CD4-positive, alpha-beta memory T cell (primary cell): ENCODE results near the gene PADI1. TPM values are rescaled to one million over a fixed set of nuclear protein-coding genes. Genes with fewer than 3 reads are reported as not detected.

Experiments used
- CTCF ChIA-PET: fragments of 350-600 bp; sonication (Branson Sonifier 250); formaldehyde crosslinking; loops from one replicate; lab custom pipeline; 2021; ENCODE audit warnings: inconsistent platforms; ENCODE audit not compliant: partially characterized antibody; lab: Charles Lee
- POLR2A ChIA-PET: fragments of 350-600 bp; sonication (Branson Sonifier 250); formaldehyde crosslinking; loops from one replicate; lab custom pipeline; 2021; ENCODE audit not compliant: partially characterized antibody; lab: Charles Lee
- DNase-seq, 5 donors: peaks; one replicate each; pipeline versions ENCODE4 v3.0.0 to v3.0.0-alpha.2; 2020 to 2022; ENCODE audit warnings: mixed read lengths in 1 of 5
- H3K27ac ChIP-seq: one replicate; pipeline ENCODE4 v1.7.0; 2013; ENCODE audit warnings: low read depth, low read length
- H3K27me3 ChIP-seq: 2 replicates; pipeline ENCODE4 v1.7.0; 2013; ENCODE audit warnings: mild to moderate bottlenecking, low read length, moderate library complexity; ENCODE audit not compliant: insufficient read depth
- H3K36me3 ChIP-seq: 2 replicates; pipeline ENCODE4 v1.7.0; 2013; ENCODE audit warnings: mild to moderate bottlenecking, low read length, moderate library complexity; ENCODE audit not compliant: insufficient read depth
- H3K4me1 ChIP-seq: 2 replicates; pipeline ENCODE4 v1.7.0; 2013; ENCODE audit warnings: mild to moderate bottlenecking, low read length, moderate library complexity; ENCODE audit not compliant: insufficient read depth
- H3K4me3 ChIP-seq, 2 donors: one replicate each; pipeline ENCODE4 v1.7.0; 2013; ENCODE audit warnings: low read length in 2 of 2, mild to moderate bottlenecking in 1 of 2
- H3K9me3 ChIP-seq, 2 donors: one replicate each; pipeline ENCODE4 v1.7.0; 2013; ENCODE audit warnings: low read length in 2 of 2, control low read depth in 1 of 2; ENCODE audit not compliant: control insufficient read depth in 1 of 2
- H3K27ac Mint-ChIP-seq, 7 donors: one replicate each; pipeline ENCODE4 v1.8.0; 2020 to 2021; ENCODE audit warnings: mixed read lengths in 7 of 7, mild to moderate bottlenecking in 6 of 7, inconsistent platforms in 3 of 7, moderate library complexity in 3 of 7
- H3K27me3 Mint-ChIP-seq, 2 donors: one replicate each; pipeline ENCODE4 v1.8.0; 2020 to 2021; ENCODE audit warnings: mixed read lengths in 2 of 2
- H3K36me3 Mint-ChIP-seq, 2 donors: one replicate each; pipeline ENCODE4 v1.8.0; 2020 to 2021; ENCODE audit warnings: mixed read lengths in 2 of 2, inconsistent platforms in 1 of 2, mild to moderate bottlenecking in 1 of 2
- H3K4me1 Mint-ChIP-seq, 4 donors: one replicate each; pipeline ENCODE4 v1.8.0; 2020 to 2021; ENCODE audit warnings: mixed read lengths in 4 of 4, mild to moderate bottlenecking in 1 of 4
- H3K4me3 Mint-ChIP-seq, 8 donors: one replicate each; pipeline ENCODE4 v1.8.0; 2020 to 2021; ENCODE audit warnings: mixed read lengths in 8 of 8, mild to moderate bottlenecking in 7 of 8, moderate library complexity in 6 of 8, inconsistent platforms in 3 of 8
- H3K9me3 Mint-ChIP-seq, 8 donors: one replicate each; pipeline ENCODE4 v1.8.0; 2020 to 2021; ENCODE audit warnings: mixed read lengths in 8 of 8, mild to moderate bottlenecking in 5 of 8, inconsistent platforms in 3 of 8, moderate library complexity in 1 of 8
- intact Hi-C: fragments of 100-400 bp; cut with micrococcal nuclease; formaldehyde crosslinking; loops from one replicate; pipeline ENCODE4 v1.15.1; 2023
- polyA plus RNA-seq, 2 donors: library from polyadenylated mRNA; unstranded; fragments of 300-500 nt; fragmentation: Illumina TruSeq; gene quantifications; one replicate each; pipeline ENCODE4 v1.2.3, GENCODE V29; 2021
- total RNA-seq, 2 experiments: library from RNA; stranded (reverse); gene quantifications; one replicate each; pipeline ENCODE4 v1.2.3, GENCODE V29; 2021

Gene PADI1
- total and polyA plus RNA-seq, 4 experiments from 2014 or later: not detected

DNA sequence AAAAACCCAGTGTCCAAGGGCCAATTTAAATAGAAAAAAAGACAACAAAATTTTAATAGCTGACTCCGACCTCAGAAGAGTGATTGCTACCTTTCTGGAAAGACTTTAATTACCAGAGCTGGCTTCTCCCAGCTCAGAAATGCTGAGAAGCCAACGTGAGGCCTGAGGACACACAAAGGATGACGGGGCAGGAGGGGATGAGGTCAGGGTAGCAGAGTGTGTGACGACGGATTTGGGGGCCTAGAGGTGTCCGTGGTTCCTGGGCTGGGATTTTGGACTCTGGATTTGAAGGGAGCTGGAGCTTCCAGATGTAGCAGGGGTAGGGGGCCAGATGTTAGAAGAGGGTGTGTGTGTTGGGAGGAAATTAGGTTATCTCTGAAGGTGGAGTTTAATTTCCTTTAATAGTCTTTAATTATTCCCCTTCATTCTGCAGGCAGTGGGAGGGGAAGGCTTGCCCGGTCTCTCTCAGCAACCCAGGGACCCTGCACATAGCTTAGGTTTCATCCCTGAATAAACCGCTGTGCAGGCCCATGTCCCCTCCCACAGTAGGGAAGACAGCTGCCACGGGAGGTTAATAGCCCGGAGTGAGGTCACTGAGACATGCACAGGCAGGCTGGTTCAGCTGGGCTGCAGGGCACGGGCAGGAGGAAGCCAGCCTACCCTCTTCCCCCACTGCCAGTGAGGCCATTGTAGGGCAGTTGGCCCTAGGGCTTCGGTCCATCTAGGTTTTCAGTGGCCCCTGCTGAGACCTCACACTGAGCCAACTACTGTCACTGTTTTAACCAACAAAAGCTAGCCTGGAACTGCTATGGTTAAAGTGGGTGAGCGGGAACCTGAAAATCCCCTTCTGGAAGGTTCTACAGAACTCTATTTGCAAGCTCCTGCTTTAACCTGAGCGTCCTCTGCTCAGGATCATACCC, 40.2 kb downstream of the PADI1 start:
- no peak overlapping the region for H3K4me3 Mint-ChIP-seq
- Histone ChIP-seq H3K4me1 (no peaks in the 10 kb centered on the region), H3K27ac (no peak overlapping the region), H3K36me3 (no peaks in the 10 kb centered on the region), H3K27me3 (no peaks in the 10 kb centered on the region), H3K4me3 (no peak overlapping the region), H3K9me3 (no peaks in the 10 kb centered on the region)
- no peak overlapping the region for H3K27ac Mint-ChIP-seq
- H3K4me1 Mint-ChIP-seq: no peaks in the 10 kb centered on the region
- H3K36me3 Mint-ChIP-seq: no peaks in the 10 kb centered on the region
- no peak for DNase-seq
- no peaks in the 10 kb centered on the region for H3K9me3 Mint-ChIP-seq
- ChIA-PET CTCF (interaction anchor here (3.2 kb wide), 1 partner anchor 8 kb away, joined by 23 read pairs; no protein-coding TSS in a partner anchor), POLR2A (no interaction called here)
- intact Hi-C loops: no loop called here
- H3K27me3 Mint-ChIP-seq: peaks cover 5 to 9% of the 10 kb centered on the region in 2 donors

DNA sequence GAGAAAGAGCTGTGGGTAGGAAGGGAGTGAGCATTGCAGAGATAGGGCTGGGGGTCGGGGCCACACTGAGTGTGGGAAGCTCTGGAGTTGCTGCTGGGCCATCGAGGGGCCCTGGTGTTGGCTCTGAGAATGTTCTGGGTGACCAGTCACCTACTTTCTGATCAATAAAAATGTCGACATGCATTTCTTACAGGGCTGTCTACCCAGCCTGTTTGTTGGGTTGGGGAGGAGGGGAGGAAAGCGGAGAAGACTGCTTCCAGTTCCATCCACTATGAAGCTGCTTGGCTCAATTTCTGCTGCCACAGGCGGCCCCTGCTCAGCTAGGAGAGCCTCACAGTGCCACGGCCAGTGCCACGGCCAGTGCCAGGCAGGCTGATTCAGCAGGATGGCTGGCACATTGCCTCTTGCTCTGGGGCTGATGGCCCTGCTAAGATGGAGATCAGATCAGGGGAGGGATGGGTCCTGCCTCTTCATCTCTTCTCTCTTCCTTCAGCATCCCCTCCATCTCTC, 40.9 kb downstream of the PADI1 start:
- H3K36me3 Mint-ChIP-seq: no peaks in the 10 kb centered on the region
- Histone ChIP-seq H3K27ac (no peak overlapping the region), H3K36me3 (no peaks in the 10 kb centered on the region), H3K27me3 (no peaks in the 10 kb centered on the region), H3K4me3 (no peak overlapping the region), H3K4me1 (no peaks in the 10 kb centered on the region), H3K9me3 (no peaks in the 10 kb centered on the region)
- intact Hi-C loops: no loop called here
- no peaks in the 10 kb centered on the region for H3K4me1 Mint-ChIP-seq
- ChIA-PET POLR2A (no interaction called here), CTCF (interaction anchor here (3.2 kb wide), 1 partner anchor 9 kb away, joined by 23 read pairs; no protein-coding TSS in a partner anchor)
- H3K27ac Mint-ChIP-seq: no peak overlapping the region
- H3K9me3 Mint-ChIP-seq: no peaks in the 10 kb centered on the region
- DNase-seq: no peak
- peaks cover 8 to 13% of the 10 kb centered on the region in 2 donors for H3K27me3 Mint-ChIP-seq
- H3K4me3 Mint-ChIP-seq: no peak overlapping the region

DNA sequence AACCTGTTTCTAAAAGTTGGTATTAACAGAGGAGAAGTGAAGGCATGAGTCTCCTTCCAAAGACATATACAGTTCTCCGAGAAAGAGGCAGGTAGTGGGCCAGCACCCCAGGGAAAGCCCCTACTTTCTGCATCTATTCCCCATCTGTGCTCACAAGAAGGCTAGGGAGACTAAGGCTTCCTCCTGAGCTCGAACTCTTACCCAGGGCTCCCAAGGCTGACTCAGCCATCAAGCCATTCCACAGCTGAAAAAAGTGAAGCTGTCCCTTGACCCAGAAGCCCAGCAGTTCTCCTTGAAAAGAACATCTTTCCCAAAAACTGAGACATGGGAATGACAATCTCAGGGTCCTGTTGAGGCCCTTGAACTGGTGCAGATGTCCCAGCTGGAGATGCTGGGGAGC, 42.0 kb downstream of the PADI1 start:
- Mint-ChIP-seq H3K27ac (no peak overlapping the region), H3K4me3 (no peak overlapping the region), H3K27me3 (peaks cover 8 to 14% of the 10 kb centered on the region in 2 donors), H3K4me1 (no peaks in the 10 kb centered on the region), H3K9me3 (no peaks in the 10 kb centered on the region), H3K36me3 (no peaks in the 10 kb centered on the region)
- H3K4me1 ChIP-seq: no peaks in the 10 kb centered on the region
- no peak overlapping the region for H3K4me3 ChIP-seq
- no peak overlapping the region for H3K27ac ChIP-seq
- intact Hi-C loops: no loop called here
- H3K36me3 ChIP-seq: no peaks in the 10 kb centered on the region
- H3K27me3 ChIP-seq: no peaks in the 10 kb centered on the region
- no peaks in the 10 kb centered on the region for H3K9me3 ChIP-seq
- ChIA-PET POLR2A (no interaction called here), CTCF (interaction anchor here (3.2 kb wide), 1 partner anchor 10 kb away, joined by 23 read pairs; no protein-coding TSS in a partner anchor)
- no peak for DNase-seq

GRCh38 chr1:17248781-17249180, 43.9 kb downstream of the PADI1 start, which contains the start of gene PADI3:
Gene PADI3 (plus strand): TSS chr1:17249098. CDS start chr1:17249138, 40 bp downstream.
- H3K4me1 Mint-ChIP-seq: no peaks in the 10 kb centered on the region
- ChIA-PET POLR2A (no interaction called here), CTCF (interaction anchor here (0.7 kb wide), 1 partner anchor 11 kb away, joined by 3 read pairs; no protein-coding TSS in a partner anchor)
- Histone ChIP-seq H3K9me3 (no peaks in the 10 kb centered on the region), H3K27ac (no peak within 1 kb of the TSS), H3K36me3 (no peaks in the 10 kb centered on the region), H3K27me3 (no peaks in the 10 kb centered on the region), H3K4me1 (no peaks in the 10 kb centered on the region), H3K4me3 (no peak within 1 kb of the TSS)
- H3K27ac Mint-ChIP-seq: no peak within 1 kb of the TSS
- H3K9me3 Mint-ChIP-seq: no peaks in the 10 kb centered on the region
- no peak for DNase-seq
- H3K36me3 Mint-ChIP-seq: no peaks in the 10 kb centered on the region
- peaks cover 8 to 14% of the 10 kb centered on the region in 2 donors for H3K27me3 Mint-ChIP-seq
- intact Hi-C loops: no loop called here
- H3K4me3 Mint-ChIP-seq: no peak within 1 kb of the TSS

GRCh38 chr1:17250601-17251000, 45.7 kb downstream of the PADI1 start:
- no peak overlapping the region for H3K27ac ChIP-seq
- intact Hi-C loops: no loop called here
- POLR2A ChIA-PET: no interaction called here
- no peaks in the 10 kb centered on the region for H3K27me3 ChIP-seq
- no peak overlapping the region for H3K4me3 Mint-ChIP-seq
- no peaks in the 10 kb centered on the region for H3K9me3 ChIP-seq
- H3K27ac Mint-ChIP-seq: no peak overlapping the region
- H3K4me1 Mint-ChIP-seq: no peaks in the 10 kb centered on the region
- H3K36me3 Mint-ChIP-seq: no peaks in the 10 kb centered on the region
- H3K36me3 ChIP-seq: no peaks in the 10 kb centered on the region
- H3K4me3 ChIP-seq: no peak overlapping the region
- CTCF ChIA-PET: interaction anchor here (1.3 kb wide), 1 partner anchor 13 kb away, joined by 3 read pairs; no protein-coding TSS in a partner anchor
- DNase-seq: no peak
- H3K9me3 Mint-ChIP-seq: no peaks in the 10 kb centered on the region
- peaks cover 6 to 13% of the 10 kb centered on the region in 2 donors for H3K27me3 Mint-ChIP-seq
- H3K4me1 ChIP-seq: no peaks in the 10 kb centered on the region

GRCh38 chr1:17251246-17251645, 46.3 kb downstream of the PADI1 start:
- ChIA-PET POLR2A (no interaction called here), CTCF (no interaction called here)
- H3K27me3 Mint-ChIP-seq: peaks cover 6 to 19% of the 10 kb centered on the region in 2 donors

GRCh38 chr1:17251701-17252376, 46.9 kb downstream of the PADI1 start:
- Mint-ChIP-seq H3K4me3 (no peak overlapping the region), H3K4me1 (no peaks in the 10 kb centered on the region), H3K9me3 (no peaks in the 10 kb centered on the region), H3K36me3 (no peaks in the 10 kb centered on the region), H3K27me3 (peaks cover 4 to 16% of the 10 kb centered on the region in 2 donors), H3K27ac (peak overlapping the region in 1 of 7 donors; percentile 49)
- H3K27me3 ChIP-seq: no peaks in the 10 kb centered on the region
- ChIA-PET CTCF (no interaction called here), POLR2A (no interaction called here)
- no peaks in the 10 kb centered on the region for H3K36me3 ChIP-seq
- DNase-seq: no peak
- no peaks in the 10 kb centered on the region for H3K9me3 ChIP-seq
- H3K4me3 ChIP-seq: no peak overlapping the region
- H3K27ac ChIP-seq: no peak overlapping the region
- H3K4me1 ChIP-seq: no peaks in the 10 kb centered on the region
- intact Hi-C loops: no loop called here

More at GRCh38 chr1:17251246-17251645, 46.3 kb downstream of the PADI1 start:
- Mint-ChIP-seq H3K27ac (peak overlapping the region in 1 of 7 donors; percentile 49), H3K36me3 (no peaks in the 10 kb centered on the region), H3K4me3 (no peak overlapping the region), H3K9me3 (no peaks in the 10 kb centered on the region), H3K4me1 (no peaks in the 10 kb centered on the region)
- Histone ChIP-seq H3K27me3 (no peaks in the 10 kb centered on the region), H3K9me3 (no peaks in the 10 kb centered on the region), H3K4me1 (no peaks in the 10 kb centered on the region), H3K4me3 (no peak overlapping the region), H3K27ac (no peak overlapping the region), H3K36me3 (no peaks in the 10 kb centered on the region)
- DNase-seq: no peak
- intact Hi-C loops: no loop called here
